ENCODE results near the gene CARM1.

DNA sequence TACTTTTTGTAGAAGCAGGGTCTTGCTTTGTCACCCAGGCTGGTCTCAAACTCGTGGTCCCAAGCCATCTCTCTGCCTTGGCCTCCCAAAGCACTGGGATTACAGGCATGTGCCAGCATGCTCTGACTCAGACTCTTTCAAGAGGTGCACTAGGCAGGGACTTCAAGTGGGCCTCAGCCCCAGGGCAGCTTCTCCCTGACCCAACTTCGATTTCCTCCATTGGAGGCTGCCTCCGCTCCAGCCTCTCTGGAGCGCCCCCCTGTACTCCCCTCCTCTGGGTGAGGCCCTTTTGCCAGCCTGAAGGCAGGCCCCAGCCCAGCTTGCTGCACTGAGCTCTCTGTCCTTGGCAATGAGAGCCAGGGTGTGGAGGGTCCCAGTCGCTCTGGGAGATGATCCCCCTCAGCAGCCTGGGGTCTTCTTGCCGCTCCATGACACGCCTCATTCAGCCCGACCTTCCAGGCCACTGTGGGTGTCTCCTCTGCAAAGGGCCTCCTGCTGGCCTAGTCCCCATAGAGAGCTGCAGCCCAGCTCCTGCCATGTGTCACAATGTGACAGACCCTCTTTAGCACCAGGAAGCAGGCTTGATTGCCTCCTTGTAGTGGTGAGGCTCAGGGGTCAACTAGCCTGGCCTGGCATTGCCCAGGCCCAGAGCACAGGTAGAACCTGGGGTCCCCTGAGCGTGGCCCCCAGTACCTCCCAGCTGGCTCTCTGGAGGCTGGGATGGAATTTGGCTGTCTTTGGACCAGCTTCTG lies 16.4 kb downstream of the CARM1 start:
- TF ChIP-seq POLR2A (IDR thresholded peaks at IDR 0.05) (no peak), POLR2AphosphoS5 (IDR thresholded peaks at IDR 0.05) (no peak)
- TF ChIP-seq, protein P1, sequence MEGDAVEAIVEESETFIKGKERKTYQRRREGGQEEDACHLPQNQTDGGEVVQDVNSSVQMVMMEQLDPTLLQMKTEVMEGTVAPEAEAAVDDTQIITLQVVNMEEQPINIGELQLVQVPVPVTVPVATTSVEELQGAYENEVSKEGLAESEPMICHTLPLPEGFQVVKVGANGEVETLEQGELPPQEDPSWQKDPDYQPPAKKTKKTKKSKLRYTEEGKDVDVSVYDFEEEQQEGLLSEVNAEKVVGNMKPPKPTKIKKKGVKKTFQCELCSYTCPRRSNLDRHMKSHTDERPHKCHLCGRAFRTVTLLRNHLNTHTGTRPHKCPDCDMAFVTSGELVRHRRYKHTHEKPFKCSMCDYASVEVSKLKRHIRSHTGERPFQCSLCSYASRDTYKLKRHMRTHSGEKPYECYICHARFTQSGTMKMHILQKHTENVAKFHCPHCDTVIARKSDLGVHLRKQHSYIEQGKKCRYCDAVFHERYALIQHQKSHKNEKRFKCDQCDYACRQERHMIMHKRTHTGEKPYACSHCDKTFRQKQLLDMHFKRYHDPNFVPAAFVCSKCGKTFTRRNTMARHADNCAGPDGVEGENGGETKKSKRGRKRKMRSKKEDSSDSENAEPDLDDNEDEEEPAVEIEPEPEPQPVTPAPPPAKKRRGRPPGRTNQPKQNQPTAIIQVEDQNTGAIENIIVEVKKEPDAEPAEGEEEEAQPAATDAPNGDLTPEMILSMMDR (IDR thresholded peaks at IDR 0.05), result no peak

All from stomach (tissue), 4 donors.